ENCODE measurements around the gene HPS6. TPM values are rescaled to one million over a fixed set of nuclear protein-coding genes. Genes with fewer than 3 reads are reported as not detected.

HPS6 gene
- total RNA-seq, 2 experiments from 2014 or later: 22.3 TPM

GRCh38 chr10:102072673-102073527 is 7.8 kb downstream of the HPS6 start:
- peaks cover 6% of the 10 kb centered on the region for H3K4me1 Mint-ChIP-seq (ENCODE audit: low read depth)
- no peaks in the 10 kb centered on the region for H3K9me3 Mint-ChIP-seq
- H3K27me3 Mint-ChIP-seq: no peaks in the 10 kb centered on the region
- ChIA-PET CTCF (interaction anchor here (0.6 to 5.7 kb wide), 32 partner anchors 8 to 275 kb away, joined by 3 to 74 read pairs (median 5); partner anchors contain the start of genes ARMH3 and KCNIP2), POLR2A (interaction anchor here (1.0 kb wide), 1 partner anchor 183 kb away, joined by 3 read pairs; no protein-coding TSS in a partner anchor)
- peak; percentile 86 for DNase-seq
- no peak overlapping the region for H3K4me3 Mint-ChIP-seq
- no peak overlapping the region for H3K27ac Mint-ChIP-seq
- intact Hi-C loops (cut with micrococcal nuclease): loop anchor here (1.0 to 10.0 kb wide), 3 partner anchors 58 to 233 kb away; no protein-coding TSS in a partner anchor
- no peaks in the 10 kb centered on the region for H3K36me3 Mint-ChIP-seq

GRCh38 chr10:102083541-102083940 is 18.4 kb downstream of the HPS6 start:
- intact Hi-C loops (cut with micrococcal nuclease): no loop called here
- DNase-seq: no peak
- CTCF ChIA-PET: interaction anchor here (0.8 kb wide), 1 partner anchor 11 kb away, joined by 6 read pairs; no protein-coding TSS in a partner anchor
- Mint-ChIP-seq H3K27ac (no peak overlapping the region), H3K36me3 (peaks cover 3% of the 10 kb centered on the region), H3K4me1 (ENCODE audit: low read depth) (no peaks in the 10 kb centered on the region), H3K4me3 (no peak overlapping the region), H3K27me3 (no peaks in the 10 kb centered on the region), H3K9me3 (no peaks in the 10 kb centered on the region)
- POLR2A ChIA-PET: no interaction called here

- DNase-seq: no peak
- no peaks in the 10 kb centered on the region for H3K27me3 Mint-ChIP-seq
- no peak overlapping the region for H3K4me3 Mint-ChIP-seq
- H3K36me3 Mint-ChIP-seq: peaks cover 3% of the 10 kb centered on the region
- intact Hi-C loops (cut with micrococcal nuclease): no loop called here
- H3K27ac Mint-ChIP-seq: no peak overlapping the region
- ChIA-PET POLR2A (no interaction called here), CTCF (interaction anchor here (0.5 to 0.6 kb wide), 2 partner anchors 12 to 1443 kb away, joined by 3 read pairs; no protein-coding TSS in a partner anchor)
- H3K4me1 Mint-ChIP-seq (ENCODE audit: low read depth): no peaks in the 10 kb centered on the region
- no peaks in the 10 kb centered on the region for H3K9me3 Mint-ChIP-seq
Measured at GRCh38 chr10:102085336-102085735, 20.2 kb downstream of the HPS6 start.

GRCh38 chr10:102086196-102086595 is 21.0 kb downstream of the HPS6 start:
- no peak overlapping the region for H3K27ac Mint-ChIP-seq
- no peaks in the 10 kb centered on the region for H3K9me3 Mint-ChIP-seq
- H3K4me3 Mint-ChIP-seq: no peak overlapping the region
- ChIA-PET CTCF (interaction anchor here (0.6 kb wide), 1 partner anchor 13 kb away, joined by 3 read pairs; no protein-coding TSS in a partner anchor), POLR2A (no interaction called here)
- intact Hi-C loops (cut with micrococcal nuclease): no loop called here
- peaks cover 3% of the 10 kb centered on the region for H3K36me3 Mint-ChIP-seq
- no peak for DNase-seq
- H3K27me3 Mint-ChIP-seq: no peaks in the 10 kb centered on the region
- H3K4me1 Mint-ChIP-seq (ENCODE audit: low read depth): no peaks in the 10 kb centered on the region

GRCh38 chr10:102090772-102091171 is 25.6 kb downstream of the HPS6 start:
- ChIA-PET CTCF (no interaction called here), POLR2A (no interaction called here)
- Mint-ChIP-seq H3K4me3 (no peak overlapping the region), H3K27me3 (no peaks in the 10 kb centered on the region), H3K4me1 (ENCODE audit: low read depth) (no peaks in the 10 kb centered on the region), H3K9me3 (no peaks in the 10 kb centered on the region), H3K27ac (no peak overlapping the region), H3K36me3 (peaks cover 2% of the 10 kb centered on the region)
- DNase-seq: no peak
- intact Hi-C loops (cut with micrococcal nuclease): no loop called here

GRCh38 chr10:102096449-102096848 is 31.3 kb downstream of the HPS6 start:
- intact Hi-C loops (cut with micrococcal nuclease): no loop called here
- Mint-ChIP-seq H3K27ac (no peak overlapping the region), H3K27me3 (no peaks in the 10 kb centered on the region), H3K9me3 (no peaks in the 10 kb centered on the region), H3K4me1 (ENCODE audit: low read depth) (no peaks in the 10 kb centered on the region), H3K4me3 (no peak overlapping the region), H3K36me3 (peaks cover 2% of the 10 kb centered on the region)
- DNase-seq: no peak
- CTCF ChIA-PET: no interaction called here
- POLR2A ChIA-PET: no interaction called here

GRCh38 chr10:102101152-102101551 is 36.0 kb downstream of the HPS6 start:
- CTCF ChIA-PET: interaction anchor here (0.8 to 3.6 kb wide), 2 partner anchors 28 to 212 kb away, joined by 3 to 15 read pairs; no protein-coding TSS in a partner anchor
- Mint-ChIP-seq H3K36me3 (no peaks in the 10 kb centered on the region), H3K4me3 (no peak overlapping the region), H3K4me1 (ENCODE audit: low read depth) (peaks cover 9% of the 10 kb centered on the region), H3K9me3 (no peaks in the 10 kb centered on the region), H3K27me3 (no peaks in the 10 kb centered on the region), H3K27ac (no peak overlapping the region)
- POLR2A ChIA-PET: no interaction called here
- intact Hi-C loops (cut with micrococcal nuclease): no loop called here
- no peak for DNase-seq

GRCh38 chr10:102102421-102102820 is 37.3 kb downstream of the HPS6 start:
- no peaks in the 10 kb centered on the region for H3K36me3 Mint-ChIP-seq
- H3K9me3 Mint-ChIP-seq: no peaks in the 10 kb centered on the region
- ChIA-PET POLR2A (no interaction called here), CTCF (interaction anchor here (3.6 kb wide), 1 partner anchor 29 kb away, joined by 15 read pairs; no protein-coding TSS in a partner anchor)
- no peaks in the 10 kb centered on the region for H3K27me3 Mint-ChIP-seq
- DNase-seq: no peak
- H3K4me3 Mint-ChIP-seq: no peak overlapping the region
- H3K4me1 Mint-ChIP-seq (ENCODE audit: low read depth): peaks cover 10% of the 10 kb centered on the region
- H3K27ac Mint-ChIP-seq: no peak overlapping the region
- intact Hi-C loops (cut with micrococcal nuclease): no loop called here

GRCh38 chr10:102106998-102107397 is 41.8 kb downstream of the HPS6 start:
- ChIA-PET POLR2A (no interaction called here), CTCF (interaction anchor here (1.6 kb wide), 2 partner anchors 31 to 97 kb away, joined by 3 to 4 read pairs; no protein-coding TSS in a partner anchor)
- no peak for DNase-seq
- Mint-ChIP-seq H3K9me3 (no peaks in the 10 kb centered on the region), H3K27ac (no peak overlapping the region), H3K4me3 (no peak overlapping the region), H3K36me3 (peaks cover 29% of the 10 kb centered on the region), H3K4me1 (ENCODE audit: low read depth) (peaks cover 12% of the 10 kb centered on the region), H3K27me3 (no peaks in the 10 kb centered on the region)
- intact Hi-C loops (cut with micrococcal nuclease): no loop called here

- intact Hi-C loops (cut with micrococcal nuclease): no loop called here
- Mint-ChIP-seq H3K27me3 (no peaks in the 10 kb centered on the region), H3K36me3 (peaks cover 31% of the 10 kb centered on the region), H3K9me3 (no peaks in the 10 kb centered on the region), H3K4me3 (no peak overlapping the region), H3K27ac (no peak overlapping the region), H3K4me1 (ENCODE audit: low read depth) (peaks cover 27% of the 10 kb centered on the region)
- CTCF ChIA-PET: interaction anchor here (1.2 kb wide), 1 partner anchor 36 kb away, joined by 3 read pairs; no protein-coding TSS in a partner anchor
- POLR2A ChIA-PET: no interaction called here
- no peak for DNase-seq
Measured at GRCh38 chr10:102109166-102110116, 44.3 kb downstream of the HPS6 start.

- Mint-ChIP-seq H3K27ac (no peak overlapping the region), H3K9me3 (no peaks in the 10 kb centered on the region), H3K36me3 (peaks cover 32% of the 10 kb centered on the region), H3K27me3 (no peaks in the 10 kb centered on the region), H3K4me3 (no peak overlapping the region), H3K4me1 (ENCODE audit: low read depth) (peaks cover 30% of the 10 kb centered on the region)
- ChIA-PET POLR2A (no interaction called here), CTCF (interaction anchor here (1.2 kb wide), 1 partner anchor 22 kb away, joined by 3 read pairs; the partner anchor contains the start of gene PPRC1)
- no peak for DNase-seq
- intact Hi-C loops (cut with micrococcal nuclease): no loop called here
Measured at GRCh38 chr10:102111276-102111675, 46.1 kb downstream of the HPS6 start.
